ENCODE measurements around the gene SLC20A1.

Gene SLC20A1

DNA sequence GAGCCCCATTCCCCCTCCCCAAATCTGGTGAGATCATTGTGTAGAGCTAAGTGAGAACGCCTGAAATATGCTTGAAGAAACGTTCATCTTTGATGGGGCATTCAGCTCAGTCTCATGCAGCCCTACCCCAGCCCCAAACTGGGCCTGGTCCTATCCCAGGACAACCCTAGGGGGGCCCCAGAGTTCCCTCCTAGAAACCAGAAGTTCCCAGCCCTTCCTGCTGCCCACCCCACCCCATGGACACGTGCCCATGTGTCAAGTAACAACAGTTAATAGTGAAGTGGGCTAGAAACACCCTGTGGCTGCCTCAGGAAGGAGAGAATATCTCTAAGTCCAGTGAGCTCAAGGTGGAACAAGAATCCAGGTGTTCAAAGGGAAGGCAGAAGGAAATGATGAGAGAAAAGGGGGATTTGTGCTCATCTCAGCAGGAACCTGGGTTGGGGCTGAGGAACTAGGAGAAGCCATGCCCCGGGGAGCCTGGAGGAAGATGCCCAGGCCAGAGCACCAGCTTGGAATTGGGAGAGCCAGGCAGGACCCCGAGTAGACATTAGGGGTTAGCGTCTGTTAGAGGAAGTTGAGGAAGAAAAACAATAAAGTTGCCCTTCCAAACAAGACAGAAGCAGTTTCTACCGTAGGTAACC is 20.1 kb upstream of the SLC20A1 start:
- no peak for DNase-seq

DNA sequence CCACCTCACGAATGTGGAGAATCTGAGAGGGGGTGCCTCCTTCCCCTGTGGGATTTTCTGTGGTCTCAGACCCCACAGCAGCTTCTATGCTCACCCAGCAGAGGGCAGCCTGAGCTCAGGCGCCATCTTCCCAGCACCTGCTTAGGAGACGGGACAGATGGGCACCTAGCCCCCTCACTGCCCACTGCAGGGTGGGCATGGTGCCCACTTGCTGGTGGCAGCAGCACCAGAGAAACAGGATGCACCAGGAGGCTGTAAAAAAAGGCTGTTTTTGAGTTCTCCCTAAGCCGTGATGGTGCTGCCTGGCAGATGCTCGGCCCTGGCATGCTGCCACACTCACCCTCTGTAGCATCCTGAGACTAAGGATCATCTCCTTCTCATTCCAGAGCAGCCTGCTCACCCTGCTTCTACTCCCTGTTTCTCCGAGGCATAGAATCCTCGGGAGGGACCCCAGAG is 19.1 kb upstream of the SLC20A1 start:
- peak; percentile 48 for DNase-seq

DNA sequence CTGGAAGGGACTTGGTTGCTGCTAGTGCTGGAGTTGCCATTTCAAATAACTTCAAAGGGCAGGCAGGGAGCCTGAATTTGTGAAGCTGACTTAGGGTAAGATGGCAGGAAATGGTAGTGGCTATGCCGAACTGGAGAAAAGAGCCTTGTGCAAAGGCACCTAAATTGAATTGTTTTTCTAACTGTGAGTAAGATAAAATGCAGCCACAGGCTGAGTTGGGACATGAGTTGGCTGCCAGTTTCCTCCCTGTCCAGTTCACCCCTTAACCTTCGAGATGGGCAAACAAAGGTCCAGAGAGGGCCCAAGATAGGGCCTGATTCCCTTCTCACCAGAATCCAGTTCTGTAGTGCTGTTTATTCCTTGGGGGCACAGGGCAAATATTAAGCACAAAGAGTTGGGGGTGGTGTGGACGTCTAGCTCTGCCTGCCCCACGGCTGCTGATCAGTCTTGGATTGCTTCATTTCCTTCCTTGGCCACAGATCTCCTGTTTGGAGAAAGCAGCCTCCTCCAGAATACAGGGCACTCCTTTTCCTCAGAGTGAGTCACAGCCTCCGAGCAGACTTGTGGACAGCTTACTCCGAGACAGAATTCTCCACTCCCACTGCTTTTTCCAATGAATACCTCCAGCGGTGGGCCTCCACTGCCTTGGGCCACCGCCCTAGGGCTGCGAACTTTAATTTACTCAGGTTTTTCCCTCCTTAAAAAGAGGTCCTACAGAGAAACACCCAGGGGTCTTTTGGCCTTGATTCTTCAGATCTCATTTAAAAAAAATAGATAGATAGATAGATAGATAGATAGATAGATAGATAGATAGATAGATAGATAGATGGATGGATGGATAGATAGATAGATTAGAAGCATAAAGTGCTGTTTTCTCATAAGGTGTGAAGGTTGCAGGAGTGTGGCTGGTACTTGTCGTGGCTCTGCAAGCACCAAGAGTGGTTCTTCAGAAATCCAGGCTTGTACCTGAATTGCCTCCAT is 18.4 kb upstream of the SLC20A1 start:
- no peak for DNase-seq

GRCh38 chr2:112629224-112629623 is 16.5 kb upstream of the SLC20A1 start:
- no peak for DNase-seq

DNA sequence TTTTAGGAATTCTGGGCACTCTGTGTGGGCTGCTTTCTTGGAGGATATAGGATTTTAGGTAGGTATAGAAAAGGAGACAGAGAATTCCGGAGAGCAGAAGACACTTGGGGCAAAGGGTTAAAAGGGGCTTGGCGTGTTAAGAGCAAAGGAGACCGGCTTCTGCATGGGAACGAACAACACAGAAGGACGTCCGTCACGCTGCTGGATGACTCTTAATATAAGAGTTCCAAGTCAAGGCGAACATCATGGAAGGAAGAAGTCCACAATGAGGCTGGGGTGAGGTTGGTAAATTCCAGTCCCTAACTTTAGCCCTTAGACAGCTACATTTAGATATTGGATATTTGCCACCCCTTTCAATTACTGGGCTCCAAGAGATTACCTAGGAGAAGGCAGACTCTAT is 15.9 kb upstream of the SLC20A1 start:
- DNase-seq, result no peak

DNA sequence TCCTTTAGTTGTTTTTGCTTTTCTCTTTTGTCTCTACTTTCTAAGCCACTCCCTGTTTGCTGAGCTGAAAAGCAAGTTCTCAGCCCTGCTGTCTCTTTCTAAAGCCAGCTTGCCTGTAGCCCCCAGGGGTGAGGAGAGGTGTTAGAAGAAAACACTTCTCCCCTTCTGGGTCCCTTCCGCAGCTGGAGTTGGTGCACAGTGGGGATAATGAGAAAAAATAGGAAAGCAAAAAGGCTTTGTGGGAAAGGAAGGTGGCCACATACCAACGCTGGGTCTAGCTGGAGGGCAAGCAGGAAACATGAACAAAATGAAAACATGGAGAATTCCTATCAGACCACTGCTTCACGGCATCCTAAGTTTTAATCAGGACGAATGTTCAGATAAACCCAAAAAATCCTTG is 15.5 kb upstream of the SLC20A1 start:
- DNase-seq, result no peak

DNA sequence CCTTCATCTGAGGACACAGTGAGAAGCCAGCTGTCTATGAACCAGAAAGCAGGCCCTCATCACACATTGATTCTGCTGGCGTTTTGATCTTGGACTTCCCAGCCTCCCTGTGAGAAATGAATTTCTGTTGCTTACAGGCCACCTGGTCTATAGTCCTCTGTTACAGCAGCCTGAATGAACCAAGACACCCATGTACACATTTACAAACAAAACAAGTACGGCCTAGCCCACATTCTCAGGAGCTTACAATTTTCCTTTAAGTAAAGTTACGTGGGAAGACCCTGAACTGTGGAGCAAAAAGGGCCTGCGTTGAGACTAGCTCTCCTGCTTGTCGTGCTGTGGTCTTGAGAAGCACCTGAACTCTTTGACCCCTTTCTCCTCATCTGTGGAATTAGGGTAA is 12.0 kb upstream of the SLC20A1 start:
- no peak for DNase-seq

- DNase-seq, result no peak
Measured at GRCh38 chr2:112634153-112634873, 11.4 kb upstream of the SLC20A1 start.

- DNase-seq, result no peak
Measured at GRCh38 chr2:112634874-112635157, 10.9 kb upstream of the SLC20A1 start.

DNA sequence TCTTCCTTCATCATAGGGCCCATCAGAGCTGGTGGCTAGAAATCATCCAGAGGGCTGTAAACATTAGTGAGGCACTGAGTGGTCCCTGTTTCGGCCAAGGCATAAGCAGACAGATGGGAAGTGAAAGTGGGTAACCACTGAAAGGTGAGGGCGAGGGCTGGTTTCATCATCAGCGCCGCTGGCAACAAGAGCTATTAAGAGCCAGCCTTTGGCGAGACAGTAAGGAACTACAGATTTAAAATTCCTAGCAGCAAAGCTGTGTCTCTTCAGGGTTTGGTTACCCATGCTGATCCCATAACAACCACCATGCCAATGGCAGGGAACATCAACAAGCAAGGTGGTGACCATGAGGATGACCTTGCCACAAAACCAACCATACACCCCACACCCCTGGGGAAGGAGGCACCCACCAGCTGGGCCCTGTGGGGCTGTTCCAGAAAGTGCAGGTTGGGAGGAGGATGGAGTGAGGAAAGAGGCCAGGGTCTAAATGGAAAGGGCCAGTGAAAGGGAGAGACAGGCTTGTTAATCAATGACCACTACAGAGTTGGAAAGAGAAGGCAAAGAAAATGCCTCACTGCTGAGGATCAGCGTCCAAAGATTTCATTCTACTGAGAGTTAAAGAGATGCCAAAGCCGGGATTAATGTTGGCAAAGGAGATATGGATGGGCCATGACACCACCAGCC is 9.0 kb upstream of the SLC20A1 start:
- no peak for DNase-seq

GRCh38 chr2:112637289-112637660 is 8.5 kb upstream of the SLC20A1 start:
- DNase-seq, result no peak

- DNase-seq, result no peak
Measured at GRCh38 chr2:112639936-112640335, 5.8 kb upstream of the SLC20A1 start.

- no peak for DNase-seq
Measured at GRCh38 chr2:112640467-112640799, 5.3 kb upstream of the SLC20A1 start.

DNA sequence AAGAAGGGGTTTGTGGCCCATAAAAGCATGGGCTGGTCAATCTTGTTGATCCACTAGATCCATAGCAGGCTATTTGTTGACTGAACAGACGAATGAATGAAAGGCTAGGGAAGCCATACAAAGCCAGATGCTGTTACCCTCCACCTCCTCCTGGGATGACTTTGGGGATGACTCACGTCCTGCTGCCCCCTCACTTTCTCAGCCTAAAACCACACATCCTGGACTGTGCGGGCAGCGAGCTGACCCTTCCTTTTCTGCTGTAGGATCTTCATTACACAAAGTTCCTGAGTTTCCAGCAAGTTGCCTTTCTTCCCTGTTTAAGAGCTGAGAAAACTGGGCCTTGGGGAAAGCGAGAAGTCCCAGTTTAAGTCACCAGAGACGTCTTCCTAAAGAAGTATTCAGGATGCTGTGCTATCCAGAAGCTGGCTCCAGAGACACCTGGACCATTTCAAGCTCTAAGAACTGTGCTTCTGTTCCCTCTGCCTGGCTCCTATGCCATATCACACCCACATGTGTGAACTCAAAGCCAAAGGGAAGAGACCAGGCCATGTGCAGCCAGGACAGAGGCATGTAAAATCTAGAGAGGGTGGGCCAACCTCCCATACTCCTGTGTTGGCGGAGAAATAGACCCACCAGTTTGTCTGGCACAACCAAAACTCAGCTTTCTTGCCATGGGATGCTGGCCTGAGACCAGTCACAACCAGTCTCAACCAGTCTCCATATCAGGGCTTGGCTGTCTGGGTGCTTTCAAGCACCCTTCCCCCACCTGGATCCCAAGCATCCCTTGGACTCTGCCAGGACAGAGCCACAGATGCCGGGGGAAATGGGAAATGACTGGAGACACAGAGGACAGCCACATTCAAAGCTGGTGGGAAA is 4.7 kb upstream of the SLC20A1 start:
- no peak for DNase-seq

GRCh38 chr2:112641701-112642100 is 4.0 kb upstream of the SLC20A1 start:
- DNase-seq, result no peak

GRCh38 chr2:112642561-112642960 is 3.2 kb upstream of the SLC20A1 start:
- no peak for DNase-seq

- no peak for DNase-seq
Measured at GRCh38 chr2:112642966-112643365, 2.8 kb upstream of the SLC20A1 start.

DNA sequence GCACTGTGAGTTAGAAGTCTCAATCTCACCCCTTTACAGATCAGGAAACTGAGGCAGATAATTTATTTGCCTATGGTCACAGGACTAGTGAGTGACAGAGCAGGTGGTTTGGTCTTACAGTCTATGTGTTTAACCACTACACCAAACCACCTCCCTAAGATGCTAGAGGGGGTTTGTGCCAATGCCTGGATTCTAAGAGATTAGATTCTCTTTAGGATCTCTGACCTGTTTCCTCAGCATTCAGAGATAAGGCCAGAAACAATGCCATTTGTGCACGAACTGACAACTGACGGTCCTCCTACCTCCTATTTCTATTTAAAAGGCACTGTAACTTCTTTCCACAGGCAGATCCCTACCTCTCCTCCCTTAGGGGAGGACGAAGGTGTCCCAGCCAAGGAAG is 2.3 kb upstream of the SLC20A1 start:
- no peak for DNase-seq

DNA sequence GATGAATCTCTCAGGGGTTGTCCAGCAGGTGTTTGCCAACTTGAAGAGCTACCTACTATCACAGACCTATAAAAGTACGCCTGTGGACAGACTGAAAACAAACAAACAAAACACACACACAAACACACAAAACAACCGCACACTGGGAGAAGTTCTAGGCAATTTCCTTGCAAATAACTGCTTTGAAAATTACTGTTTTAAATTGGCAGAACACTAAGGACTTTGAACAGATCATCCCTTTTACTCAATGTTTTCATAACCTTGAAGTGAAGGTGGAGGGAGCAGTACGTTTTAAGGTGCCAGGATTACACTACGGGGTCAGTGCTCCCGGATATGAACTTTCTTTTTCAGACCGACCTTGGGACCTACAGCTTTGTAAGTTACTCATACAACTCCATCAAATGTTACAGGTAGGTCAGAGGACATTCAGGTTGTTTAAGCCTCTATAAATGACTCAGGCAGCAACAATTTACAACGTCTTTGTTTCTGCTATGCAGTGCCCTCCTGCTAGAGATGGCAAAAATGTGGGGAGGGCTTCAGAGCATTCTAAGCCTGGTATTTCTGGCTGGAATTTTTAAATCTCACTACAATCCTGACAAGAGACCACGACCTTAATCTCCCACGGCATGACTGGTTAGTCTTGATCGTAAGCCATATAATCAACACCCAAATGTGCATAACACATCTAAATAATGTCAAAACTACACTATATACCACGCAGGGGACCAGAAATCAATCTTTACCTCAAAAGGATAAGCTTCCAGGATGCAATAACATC is 1.4 kb upstream of the SLC20A1 start:
- no peak for DNase-seq

DNA sequence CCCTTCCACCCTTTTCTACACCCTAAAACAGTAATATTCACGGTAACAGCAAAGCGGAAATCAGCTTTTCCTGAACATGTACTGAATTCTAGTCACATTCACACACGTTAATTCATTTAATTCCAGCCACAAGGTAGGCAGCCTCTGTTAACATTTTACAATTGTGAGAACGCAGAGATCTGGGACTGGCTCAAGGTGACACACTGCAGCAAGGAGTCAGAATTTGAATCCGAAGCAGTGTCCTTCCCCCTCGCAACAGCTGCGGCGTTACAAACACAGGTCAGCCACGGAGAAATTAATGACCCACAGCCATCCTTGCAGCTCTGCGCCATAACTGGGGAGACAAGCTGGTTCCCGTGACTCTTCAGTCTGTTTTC is 818 bp upstream of the SLC20A1 start:
- no peak for DNase-seq

- DNase-seq, result peak; percentile 48
Measured at GRCh38 chr2:112646102-112646719, 472 bp downstream of the SLC20A1 start.
